ENCODE results near the gene AHDC1.

DNA sequence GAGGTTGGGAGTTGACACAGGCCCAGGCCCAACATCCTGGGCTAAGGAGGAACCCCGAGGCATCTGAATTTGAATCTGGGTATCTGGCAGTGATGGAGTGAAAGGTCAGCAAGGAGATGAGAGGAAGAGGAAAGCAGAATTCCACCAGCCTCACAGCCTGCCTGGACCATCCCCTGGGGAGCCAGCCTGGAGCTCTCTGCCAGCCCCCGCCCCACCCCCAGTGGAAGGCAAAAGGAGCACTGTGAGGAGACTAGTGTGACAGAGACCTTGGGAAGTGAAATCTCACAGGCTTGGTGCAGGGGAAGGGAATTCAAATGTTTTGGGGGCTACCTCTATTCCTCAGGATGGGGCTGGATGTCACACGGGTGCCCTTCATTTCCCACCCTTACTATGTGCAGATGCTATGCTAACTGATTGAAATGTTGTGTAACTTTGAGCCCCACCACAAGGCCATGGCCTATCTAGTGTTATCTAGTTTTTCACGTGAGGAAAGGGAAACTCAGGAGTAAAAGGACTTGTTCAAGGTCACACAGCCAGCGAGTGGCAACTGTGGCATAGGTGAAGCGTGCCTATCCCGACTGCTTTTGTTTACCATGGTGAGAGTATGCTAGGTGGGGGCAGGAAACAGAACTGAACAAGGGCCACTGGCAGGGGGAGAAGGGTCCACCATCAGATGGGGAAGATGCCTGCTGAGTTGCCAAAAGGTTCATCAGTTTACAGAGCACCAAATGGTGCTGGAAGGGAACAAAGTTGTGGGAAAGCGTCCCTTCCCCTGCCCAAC, 29.8 kb downstream of the AHDC1 start:
- TF ChIP-seq, protein P1, sequence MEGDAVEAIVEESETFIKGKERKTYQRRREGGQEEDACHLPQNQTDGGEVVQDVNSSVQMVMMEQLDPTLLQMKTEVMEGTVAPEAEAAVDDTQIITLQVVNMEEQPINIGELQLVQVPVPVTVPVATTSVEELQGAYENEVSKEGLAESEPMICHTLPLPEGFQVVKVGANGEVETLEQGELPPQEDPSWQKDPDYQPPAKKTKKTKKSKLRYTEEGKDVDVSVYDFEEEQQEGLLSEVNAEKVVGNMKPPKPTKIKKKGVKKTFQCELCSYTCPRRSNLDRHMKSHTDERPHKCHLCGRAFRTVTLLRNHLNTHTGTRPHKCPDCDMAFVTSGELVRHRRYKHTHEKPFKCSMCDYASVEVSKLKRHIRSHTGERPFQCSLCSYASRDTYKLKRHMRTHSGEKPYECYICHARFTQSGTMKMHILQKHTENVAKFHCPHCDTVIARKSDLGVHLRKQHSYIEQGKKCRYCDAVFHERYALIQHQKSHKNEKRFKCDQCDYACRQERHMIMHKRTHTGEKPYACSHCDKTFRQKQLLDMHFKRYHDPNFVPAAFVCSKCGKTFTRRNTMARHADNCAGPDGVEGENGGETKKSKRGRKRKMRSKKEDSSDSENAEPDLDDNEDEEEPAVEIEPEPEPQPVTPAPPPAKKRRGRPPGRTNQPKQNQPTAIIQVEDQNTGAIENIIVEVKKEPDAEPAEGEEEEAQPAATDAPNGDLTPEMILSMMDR (IDR thresholded peaks at IDR 0.05; ENCODE audit: poor library complexity, severe bottlenecking): no peak
- no peak for TF ChIP-seq EZH2 (IDR thresholded peaks at IDR 0.05; ENCODE audit: borderline replicate concordance, insufficient read depth, low read length, poor library complexity, severe bottlenecking)
- TF ChIP-seq, protein P2, sequence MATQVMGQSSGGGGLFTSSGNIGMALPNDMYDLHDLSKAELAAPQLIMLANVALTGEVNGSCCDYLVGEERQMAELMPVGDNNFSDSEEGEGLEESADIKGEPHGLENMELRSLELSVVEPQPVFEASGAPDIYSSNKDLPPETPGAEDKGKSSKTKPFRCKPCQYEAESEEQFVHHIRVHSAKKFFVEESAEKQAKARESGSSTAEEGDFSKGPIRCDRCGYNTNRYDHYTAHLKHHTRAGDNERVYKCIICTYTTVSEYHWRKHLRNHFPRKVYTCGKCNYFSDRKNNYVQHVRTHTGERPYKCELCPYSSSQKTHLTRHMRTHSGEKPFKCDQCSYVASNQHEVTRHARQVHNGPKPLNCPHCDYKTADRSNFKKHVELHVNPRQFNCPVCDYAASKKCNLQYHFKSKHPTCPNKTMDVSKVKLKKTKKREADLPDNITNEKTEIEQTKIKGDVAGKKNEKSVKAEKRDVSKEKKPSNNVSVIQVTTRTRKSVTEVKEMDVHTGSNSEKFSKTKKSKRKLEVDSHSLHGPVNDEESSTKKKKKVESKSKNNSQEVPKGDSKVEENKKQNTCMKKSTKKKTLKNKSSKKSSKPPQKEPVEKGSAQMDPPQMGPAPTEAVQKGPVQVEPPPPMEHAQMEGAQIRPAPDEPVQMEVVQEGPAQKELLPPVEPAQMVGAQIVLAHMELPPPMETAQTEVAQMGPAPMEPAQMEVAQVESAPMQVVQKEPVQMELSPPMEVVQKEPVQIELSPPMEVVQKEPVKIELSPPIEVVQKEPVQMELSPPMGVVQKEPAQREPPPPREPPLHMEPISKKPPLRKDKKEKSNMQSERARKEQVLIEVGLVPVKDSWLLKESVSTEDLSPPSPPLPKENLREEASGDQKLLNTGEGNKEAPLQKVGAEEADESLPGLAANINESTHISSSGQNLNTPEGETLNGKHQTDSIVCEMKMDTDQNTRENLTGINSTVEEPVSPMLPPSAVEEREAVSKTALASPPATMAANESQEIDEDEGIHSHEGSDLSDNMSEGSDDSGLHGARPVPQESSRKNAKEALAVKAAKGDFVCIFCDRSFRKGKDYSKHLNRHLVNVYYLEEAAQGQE (IDR thresholded peaks at IDR 0.05; ENCODE audit: borderline replicate concordance): no peak
- TF ChIP-seq RAD21 (conservative IDR thresholded peaks at IDR 0.05): no peak
- no peak for TF ChIP-seq EP300 (conservative IDR thresholded peaks at IDR 0.05; ENCODE audit: poor library complexity, severe bottlenecking)
- no peak for TF ChIP-seq POLR2AphosphoS5 (IDR thresholded peaks at IDR 0.05)
- TF ChIP-seq TAF1 (IDR thresholded peaks at IDR 0.05; ENCODE audit: low read depth): no peak
- TF ChIP-seq MXI1 (conservative IDR thresholded peaks at IDR 0.05; ENCODE audit: poor library complexity, severe bottlenecking): no peak

All from neural cell (in vitro differentiated cells).